Stimulated activated CD4-positive, alpha-beta T cell treated with anti-CD3 and anti-CD28 coated beads, TNF-alpha, amount 100 ng/mL, for 24 hours (primary cell): ENCODE data around the gene CST5.
"Not testable (repeated sequence)": the region's sequence is repeated elsewhere in the genome, so short reads cannot be mapped to it uniquely, and the experiment has no call there.

ENCODE experiments used
- DNase-seq, 3 experiments: peaks; one replicate each; pipeline ENCODE4 v3.0.0-alpha.2; 2020; ENCODE audit warnings: low read depth in 3 of 3

CST5 gene

DNA sequence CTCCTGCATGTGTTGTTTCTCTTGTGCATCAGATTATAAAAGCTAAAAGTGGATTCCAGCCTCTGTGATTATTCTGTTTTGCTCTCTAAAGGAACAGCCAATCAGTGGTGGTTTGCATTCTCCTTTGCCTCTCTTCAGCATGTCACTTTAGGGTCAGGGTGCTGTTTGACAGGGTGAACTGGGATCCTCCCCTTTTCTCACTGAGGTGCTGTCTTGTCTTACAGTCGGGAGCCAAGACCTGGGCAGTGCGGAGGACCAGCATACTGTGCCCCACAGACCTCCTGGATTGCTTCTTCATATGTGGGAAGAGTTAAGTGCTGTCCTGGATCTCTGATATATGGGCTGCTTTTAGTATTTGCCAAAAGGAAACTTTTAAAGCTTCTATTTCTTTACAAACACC is 37.9 kb downstream of the CST5 start:
- no peak for DNase-seq

DNA sequence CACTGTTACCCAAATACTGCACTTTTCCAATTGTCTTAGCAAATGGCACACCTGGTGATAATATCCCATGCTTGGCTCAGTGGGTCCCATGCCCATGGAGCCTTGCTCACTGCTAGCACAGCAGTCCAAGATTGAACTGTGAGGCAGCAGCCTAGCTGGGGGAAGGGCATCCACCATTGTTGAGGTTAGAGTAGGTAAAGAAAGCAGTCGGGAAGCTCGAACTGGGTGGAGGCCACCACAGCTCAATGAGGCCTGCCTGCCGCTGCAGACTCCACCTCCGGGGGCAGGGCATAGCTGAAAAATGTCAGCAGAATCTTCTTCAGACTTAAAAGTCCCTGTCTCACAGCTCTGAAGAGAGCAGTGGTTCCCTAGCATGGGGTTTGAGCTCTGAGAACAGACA is 43.8 kb downstream of the CST5 start:
- no peak for DNase-seq

DNA sequence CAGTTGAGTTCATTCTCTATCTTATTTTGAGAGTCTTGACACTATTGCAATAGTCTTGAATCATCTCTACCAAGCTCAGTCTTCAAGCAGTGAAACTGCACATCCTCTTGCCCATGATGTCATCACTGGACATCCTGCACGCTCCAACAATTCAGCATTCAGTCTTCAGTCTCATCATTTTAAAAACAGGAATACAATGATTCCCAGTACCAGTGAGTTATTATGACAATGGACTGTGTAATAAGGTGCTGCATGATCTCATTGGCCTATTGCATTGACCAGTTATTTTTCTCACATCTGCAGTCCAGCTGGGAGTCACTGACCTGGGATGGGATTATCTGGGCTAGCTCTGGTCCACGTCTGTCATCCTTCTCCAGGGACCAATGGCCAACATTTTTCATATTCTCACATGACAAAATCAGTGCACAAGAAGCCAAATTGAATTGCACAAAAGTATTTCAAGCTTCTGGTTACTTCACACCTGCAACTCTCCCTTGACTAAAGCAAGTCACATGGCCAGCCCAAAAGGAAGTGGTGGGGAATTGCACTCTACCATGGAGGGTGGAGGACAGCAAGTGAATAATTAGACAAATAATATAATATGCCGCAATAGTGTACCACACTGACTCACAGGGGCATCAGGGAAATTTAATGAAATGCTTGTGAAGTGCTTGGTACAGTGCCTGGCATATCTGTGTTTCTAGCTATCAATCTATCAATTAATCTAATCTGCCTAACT is 46.6 kb downstream of the CST5 start:
- DNase-seq, result no peak

DNA sequence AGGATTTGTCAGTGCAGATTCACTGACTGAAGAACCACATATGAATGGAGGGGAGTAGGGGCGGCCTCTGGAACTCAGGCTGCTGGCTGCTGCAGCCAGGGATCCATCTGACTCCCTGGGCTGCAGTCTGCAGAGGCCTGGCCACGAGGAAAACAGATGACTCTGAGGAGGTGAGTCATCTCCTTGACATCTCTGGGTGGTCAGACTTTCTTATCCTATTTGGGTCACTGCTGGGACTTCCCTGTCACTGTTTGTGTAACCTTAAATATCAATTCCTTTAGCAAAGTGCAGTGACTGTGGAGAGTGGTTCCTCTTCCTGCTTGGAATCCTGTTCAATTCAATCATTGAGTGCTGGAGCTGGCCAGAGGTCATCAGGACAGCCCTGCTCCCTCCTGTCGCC is 47.6 kb downstream of the CST5 start:
- not testable (repeated sequence) for DNase-seq

DNA sequence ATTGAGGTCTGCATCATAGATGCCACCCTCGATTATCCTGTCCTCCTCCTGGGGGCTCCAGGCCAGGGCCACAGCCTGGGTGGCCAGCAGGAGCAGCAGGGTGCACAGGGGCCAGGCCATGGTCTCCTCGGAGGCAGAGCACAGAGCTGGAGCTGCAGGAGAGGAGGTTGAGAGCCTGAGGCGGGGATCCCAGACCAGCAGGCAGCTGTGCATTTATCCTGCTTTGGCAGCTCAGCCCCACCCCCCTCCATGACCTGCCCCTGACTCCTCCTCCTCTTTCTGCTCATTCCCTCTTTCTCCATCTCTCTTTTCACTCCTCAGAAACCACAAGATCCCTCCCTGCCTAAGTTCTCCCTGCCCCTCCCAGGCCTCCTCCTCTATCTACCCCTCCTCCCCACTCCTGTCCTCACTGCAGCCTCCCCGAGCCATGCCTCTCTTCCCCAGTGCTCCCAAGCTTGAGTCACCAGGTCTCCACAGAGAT is 53.0 kb downstream of the CST5 start, which contains the start of gene CST2:
CST2 (minus strand) TSS at position 189 of the 481 bp plus-strand sequence; CDS start at position 120, 69 bp downstream.
- DNase-seq, result no peak
